ENCODE results near the gene MACROH2A1.

Gene MACROH2A1

DNA sequence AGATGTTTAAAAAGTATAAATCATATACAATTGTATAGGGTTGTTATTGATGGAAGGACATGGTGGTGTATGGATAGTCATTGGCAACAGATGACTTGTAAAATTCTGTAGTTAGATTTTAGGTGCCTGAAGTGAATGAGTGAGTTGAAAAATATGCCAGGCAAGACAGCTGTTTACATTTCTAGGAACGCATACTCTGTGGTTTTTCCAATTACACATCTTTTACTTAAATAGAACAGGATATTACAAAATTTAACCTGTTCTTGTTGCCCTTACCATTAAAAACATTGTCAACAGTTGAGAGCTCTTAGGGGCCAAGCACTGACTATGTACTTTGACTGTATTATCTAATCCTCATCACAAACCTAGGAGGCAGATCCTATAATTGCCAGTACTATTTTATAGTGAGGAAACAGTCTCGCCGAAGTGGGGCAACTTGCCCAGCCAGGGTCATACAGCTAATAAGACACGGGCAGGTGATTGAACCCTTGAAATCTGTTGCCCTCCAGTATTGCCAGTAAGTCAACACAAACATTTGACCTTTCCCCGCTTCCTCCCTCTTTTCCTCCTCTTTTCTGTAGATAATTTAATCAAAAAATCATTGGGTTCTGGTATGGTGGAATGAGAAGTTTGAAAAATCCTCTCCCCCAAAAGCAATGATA is 88.6 kb downstream of the MACROH2A1 start:
- no peak for DNase-seq

DNA sequence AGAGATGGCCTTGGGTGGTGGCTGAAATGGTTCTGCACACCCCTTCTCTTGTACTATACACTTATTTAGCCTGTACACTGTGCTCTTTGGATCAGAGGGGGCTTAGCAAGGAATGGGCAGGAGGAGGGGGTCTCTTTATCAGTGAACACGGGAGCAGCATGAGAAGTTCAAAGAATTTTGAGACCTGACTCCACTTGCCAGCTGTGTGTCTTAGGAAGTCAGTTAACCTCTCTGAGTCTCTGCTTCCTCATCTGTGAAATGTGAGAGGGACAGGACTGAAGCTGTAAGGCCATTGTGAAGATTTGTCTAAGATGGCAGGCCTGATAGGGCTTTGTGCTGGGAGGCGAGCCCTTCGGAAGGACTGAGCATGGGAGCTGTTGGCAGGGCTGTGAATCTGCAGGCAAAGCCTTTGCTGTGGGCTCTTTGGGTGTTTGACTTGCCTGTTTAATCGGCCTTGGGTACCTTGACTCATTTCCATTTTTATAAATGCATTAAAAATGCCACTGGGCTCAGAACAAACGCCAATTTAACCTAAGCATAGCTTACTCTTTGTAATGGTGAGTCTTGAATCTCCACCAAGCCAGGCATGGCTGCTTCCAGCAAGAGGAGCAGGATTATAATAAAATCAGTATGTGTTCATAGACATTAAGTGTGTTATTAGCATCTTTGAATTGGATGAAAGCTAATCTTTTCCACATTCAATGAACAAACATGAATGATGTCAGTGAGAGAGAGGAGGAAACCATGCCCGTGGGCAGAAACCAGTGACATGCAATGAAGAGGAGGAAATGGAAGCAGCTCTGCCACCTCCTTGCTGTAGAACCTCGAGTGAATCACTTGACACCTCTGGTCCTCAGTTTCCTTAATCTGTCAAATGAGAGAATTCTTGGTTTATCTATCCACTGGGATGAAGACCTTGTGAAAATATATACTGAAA is 89.4 kb downstream of the MACROH2A1 start:
- DNase-seq: no peak

DNA sequence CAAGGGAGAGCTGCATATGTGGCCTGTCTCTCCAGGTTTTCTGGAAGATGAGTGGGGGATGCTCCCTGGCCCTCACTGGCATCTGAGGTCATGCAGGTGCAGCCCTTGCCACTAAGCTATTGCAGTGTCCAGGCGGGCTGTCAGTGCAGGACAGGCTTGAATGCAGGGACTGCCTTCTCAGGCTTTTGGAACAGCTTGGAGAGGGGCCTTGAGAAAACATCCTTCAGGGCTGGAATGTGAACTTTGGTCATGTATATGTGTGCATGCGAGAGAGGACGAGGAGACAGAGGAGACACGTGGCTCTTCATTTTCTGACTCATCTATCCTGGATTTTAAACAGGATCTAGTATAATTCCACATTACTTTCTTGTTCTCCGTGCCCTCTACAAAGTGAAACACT is 90.3 kb downstream of the MACROH2A1 start:
- no peak for DNase-seq

DNA sequence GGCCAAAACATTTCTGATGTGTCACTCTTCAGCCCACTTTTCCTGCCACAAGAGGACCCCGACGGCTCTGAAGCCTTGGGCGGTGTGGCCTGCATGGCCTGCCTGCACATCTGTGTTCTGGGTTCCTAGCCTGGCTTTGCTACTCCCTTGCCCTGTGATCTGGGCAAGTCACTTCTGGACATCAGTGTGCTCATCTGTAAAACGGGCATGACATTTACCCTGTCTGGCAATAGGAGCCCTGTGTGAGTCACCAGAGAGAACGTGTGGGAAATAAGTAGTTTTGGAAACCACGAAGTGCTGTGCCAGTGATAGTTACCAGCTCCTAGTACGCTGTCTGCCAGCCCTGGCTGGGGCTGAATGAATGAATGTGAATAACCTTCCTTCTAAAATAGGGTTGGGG is 90.8 kb downstream of the MACROH2A1 start:
- DNase-seq: no peak

DNA sequence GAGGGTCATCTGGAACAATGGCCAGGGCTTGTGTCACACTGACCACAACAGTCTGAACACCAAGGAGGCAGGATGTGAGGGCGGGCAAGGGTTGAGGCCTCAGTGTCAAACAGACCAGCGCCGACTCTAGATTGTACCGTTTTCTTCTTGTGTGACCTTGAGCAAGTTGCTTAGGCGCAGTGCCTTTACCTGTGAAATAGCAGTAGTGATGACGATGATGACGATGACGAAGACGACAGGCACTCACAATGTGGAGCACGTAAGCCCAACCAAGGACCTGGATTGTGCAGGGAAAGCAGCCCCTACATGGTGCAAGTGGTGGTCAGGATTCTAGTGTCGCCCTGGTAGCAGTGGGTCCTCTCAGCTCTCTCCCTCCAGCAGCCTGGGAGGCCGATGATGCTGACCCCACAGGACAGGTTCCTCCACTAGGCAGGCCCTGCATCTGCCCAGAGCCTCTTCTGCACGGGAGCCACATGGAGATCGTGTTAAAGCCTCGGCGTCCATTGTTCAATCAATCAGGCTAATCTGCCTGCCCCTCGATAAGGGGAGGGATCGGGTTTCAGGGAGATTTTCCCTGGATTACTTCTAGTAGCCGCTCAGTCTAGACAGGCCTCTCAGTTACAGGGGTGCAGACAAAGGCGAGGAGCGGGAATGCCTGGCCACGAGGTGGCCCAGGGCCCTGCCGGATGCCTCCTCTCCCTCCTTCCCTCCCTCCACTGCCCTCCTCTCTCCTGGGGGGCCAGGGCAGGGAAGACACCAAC is 91.7 kb downstream of the MACROH2A1 start:
- DNase-seq: no peak

DNA sequence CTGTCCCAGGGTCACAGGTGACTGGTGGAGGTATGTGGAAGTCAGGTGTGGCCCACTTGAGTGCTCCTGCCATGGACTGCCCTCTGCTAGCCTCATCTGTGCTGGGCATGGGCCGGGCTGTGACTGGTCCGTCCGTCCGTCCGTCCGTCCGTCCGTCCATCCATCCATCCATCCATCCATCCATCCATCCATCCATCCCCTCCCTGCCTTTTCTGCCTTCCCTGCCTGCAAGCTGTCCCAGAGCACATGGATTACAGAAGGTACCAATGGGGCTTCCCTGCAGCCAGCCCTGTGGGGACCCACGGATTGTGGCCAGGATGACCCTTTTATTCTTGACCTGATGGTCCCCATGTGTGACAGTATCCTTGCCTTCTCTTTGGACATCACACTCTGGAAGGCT is 92.5 kb downstream of the MACROH2A1 start:
- no peak for DNase-seq

DNA sequence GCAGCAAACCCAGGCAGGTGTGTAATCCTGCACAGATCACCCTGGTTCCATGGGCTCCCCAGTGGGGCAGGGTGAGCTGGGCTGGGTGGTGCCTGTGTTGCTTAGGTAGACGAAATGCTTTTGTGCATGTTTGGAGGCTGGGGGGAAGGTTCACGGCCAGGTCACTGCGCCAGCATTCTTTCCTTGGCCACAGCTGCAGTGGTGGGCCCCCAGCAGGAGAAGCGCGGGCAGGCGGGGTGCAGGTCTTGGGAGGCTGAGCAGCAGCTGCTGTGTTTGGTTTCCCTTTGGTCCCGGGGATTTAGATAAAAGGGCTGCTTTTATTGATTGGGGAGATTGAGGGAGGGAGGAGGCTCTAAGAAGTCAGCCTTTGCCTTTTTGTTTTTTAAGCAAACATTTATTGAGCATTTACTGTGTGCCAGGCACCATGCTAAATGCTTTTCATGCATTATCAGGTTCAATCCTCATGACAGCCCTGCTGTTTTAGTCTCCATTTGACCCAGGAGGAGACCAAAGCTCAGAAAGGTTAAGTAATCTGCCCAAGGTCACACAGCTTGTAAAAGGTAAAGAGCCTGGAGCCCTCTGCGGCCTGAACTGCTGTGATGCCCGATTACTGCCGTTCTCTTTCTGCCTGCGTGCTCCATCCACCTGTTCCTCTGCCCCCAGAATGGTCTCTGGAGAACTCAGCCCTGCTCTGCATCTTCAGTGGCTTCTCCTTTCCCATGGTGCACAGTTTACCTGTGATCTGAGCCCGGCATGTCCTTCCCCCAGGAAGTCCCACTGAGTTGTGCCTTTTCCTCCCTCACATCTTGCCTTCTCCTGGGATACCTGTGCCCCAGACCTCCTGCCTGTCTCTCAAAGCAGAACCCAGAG is 94.4 kb downstream of the MACROH2A1 start:
- DNase-seq: no peak

DNA sequence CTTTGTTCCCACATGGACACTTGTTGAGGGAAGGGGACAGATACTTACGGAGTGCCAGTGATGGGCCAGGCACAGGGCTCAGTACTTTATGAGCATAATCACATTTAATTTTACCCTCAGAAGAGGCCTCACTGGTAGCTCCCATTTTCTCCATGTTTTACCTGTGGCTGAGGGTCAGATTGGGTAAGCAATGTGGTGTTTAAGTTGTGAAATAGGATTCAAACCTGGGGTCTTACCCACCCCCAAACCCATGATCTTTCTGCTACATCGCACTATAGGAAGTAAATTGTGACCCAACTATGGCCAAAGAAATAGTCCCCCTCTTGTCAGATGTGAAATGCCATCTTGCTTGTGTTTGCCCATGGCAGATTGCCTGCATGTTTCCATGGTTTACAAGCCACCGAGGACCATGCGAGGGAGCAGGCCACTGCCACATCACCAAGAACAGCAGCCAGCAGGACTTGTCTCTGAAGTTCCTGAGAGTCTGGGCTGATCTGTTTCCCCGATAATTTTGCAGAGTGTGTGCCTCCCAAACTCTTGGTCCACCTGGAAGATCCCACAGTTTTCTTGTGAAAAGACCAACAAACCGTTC is 95.4 kb downstream of the MACROH2A1 start:
- DNase-seq: no peak

DNA sequence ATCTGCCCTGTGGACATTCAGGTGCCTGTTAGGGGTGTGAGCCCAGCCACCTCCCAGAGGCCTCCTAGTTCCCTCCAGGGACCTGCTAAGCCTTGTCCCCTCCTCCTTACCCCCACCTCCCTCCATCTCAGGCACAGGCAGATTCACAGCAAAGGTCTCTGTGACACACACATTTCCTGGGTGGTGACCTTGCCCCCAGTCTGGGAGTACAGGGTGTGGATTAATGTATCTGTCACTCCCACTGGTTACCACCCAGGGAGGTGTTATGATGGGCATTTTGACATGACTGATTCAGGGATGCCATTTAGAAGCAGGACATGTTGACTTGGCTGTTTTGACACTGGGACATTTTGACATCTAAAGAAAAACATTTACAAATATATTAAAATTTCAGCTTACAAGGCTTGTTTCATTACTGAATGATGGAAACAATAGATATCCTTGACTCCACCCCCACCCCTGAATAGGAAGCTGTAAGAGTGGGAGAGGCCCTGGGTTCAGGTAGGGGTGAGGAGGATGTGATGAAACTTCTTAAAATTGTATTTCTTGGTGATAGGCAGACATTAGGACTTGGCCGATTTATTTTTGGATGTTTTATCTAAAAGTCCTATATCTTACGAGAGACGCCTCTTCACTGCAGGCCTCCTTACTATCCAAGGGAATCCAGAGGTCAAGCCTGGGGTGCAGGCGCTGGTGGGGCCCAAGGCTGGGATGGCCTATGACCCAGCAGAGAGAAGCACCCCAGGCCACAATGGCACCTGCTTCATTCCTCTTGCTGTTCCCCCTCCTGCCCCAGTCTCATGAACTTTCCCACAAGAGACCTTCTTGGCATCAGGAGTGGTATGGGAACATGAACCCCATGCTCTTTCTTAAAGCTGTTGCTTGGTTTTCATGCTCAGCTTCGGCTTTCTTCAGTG is 101.9 kb downstream of the MACROH2A1 start:
- DNase-seq: no peak

DNA sequence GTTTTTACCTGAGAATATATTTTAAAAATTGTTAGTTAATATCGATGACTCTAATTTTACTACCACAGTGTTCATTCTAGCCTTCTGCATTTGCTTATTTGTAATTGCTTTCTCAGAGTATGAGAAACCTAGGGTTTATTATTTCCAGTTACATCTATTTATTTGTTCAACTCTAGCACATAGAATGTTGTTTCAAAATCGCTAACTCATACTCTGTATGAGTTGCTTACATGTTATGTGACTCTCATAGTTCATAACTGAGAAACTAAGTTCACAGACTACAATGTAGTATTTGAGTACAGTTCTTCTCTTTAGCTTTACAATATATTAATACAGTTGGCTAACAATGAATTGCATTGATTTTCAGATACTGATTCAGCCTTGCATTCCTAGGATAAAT is 103.2 kb downstream of the MACROH2A1 start:
- DNase-seq: no peak

DNA sequence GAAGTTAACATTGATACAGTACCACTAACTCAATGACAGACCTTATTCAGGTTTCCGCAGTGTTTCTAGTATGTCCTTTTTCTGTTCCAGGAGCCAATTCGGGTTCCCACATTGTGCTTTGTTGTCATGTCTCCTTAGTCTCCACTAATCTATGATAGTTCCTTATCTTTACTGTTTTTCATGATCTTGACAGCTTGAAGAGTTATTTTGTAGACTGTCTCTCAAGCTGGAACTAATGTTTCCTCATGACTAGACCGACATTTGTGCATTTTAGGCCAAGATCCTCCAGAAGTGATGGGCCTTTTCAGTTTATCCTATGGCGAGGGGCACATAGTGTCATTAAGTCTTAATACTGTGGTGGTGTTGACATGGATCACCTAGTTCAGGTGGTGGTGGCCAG is 104.2 kb downstream of the MACROH2A1 start:
- no peak for DNase-seq

DNA sequence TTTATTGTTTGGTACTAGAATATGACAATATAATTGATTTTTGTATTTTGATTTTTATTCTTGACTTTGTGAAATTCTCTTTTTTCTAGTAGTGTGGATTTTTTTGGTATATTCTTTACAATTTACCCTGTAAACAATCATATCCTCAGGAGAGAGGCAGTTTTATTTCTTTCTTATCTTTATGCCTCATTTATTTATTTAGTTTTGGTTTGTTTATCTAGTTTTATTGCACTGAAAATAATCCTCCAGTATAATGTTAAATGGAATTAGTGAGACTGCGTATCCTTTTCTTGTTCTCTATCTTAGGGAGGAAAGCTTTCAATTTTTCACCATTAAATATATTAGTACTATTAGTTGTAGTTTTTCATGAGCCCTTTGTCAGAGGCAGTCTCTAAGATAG is 109.4 kb downstream of the MACROH2A1 start:
- DNase-seq: no peak

DNA sequence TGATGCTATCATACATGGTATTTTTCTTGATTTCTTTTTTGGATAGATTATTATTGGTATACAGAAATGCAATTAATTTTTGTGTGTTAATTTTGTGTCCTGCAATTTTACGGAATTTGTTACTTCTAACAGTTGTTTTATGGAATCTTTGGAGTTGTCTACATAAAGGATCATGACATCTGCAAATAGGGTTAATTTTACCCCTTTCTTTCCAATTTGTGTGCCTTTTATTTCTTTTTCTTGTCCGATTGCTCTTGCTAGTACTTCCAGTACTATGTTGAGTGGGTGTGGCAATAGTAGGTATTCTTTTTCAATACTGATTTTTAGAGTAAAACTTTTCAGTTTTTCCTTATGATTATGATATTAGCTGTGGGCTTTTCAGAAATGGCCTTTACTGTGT is 111.5 kb downstream of the MACROH2A1 start:
- no peak for DNase-seq

All from CD4-positive, alpha-beta T cell treated with Interleukin-6 for 4 hours (primary cell).